ENCODE data around the gene RPL18. TPM values are rescaled to one million over a fixed set of nuclear protein-coding genes. Genes with fewer than 3 reads are reported as not detected.

The RPL18 gene
- total and polyA plus RNA-seq, 9 of the 15 experiments (the other 6 are each of a cell fraction or from before 2014, with no cell fraction given) = 312 to 2,635 (median 1,653) TPM

GRCh38 chr19:48637948-48638830, 19.2 kb upstream of the RPL18 start (continued):
- TF ChIP-seq ETV1 (tag; conservative IDR thresholded peaks at IDR 0.05; ENCODE audit: low read depth) (peak; percentile 33; the same call in 1 of the 2 replicates), CBFA2T3 (IDR thresholded peaks at IDR 0.05) (0 out of 2 replicates have a peak, but pooled peaks have one; percentile 4), DEAF1 (CRISPR knock-in tag; IDR thresholded peaks at IDR 0.05) (no peak), RBM17 (IDR thresholded peaks at IDR 0.05; ENCODE audit: borderline replicate concordance, low read depth, low read length) (no peak), HSF4 (CRISPR knock-in tag; IDR thresholded peaks at IDR 0.05; ENCODE audit: borderline replicate concordance) (no peak), E2F8 (IDR thresholded peaks at IDR 0.05; ENCODE audit: low read depth, partially characterized antibody) (peak; percentile 65), HDAC8 (tag; IDR thresholded peaks at IDR 0.05) (no peak), ZNF41 (CRISPR knock-in tag; conservative IDR thresholded peaks at IDR 0.05) (no peak), CEBPZ (IDR thresholded peaks at IDR 0.05; ENCODE audit: borderline replicate concordance, low read depth, low read length) (no peak), NFXL1 (CRISPR knock-in tag; IDR thresholded peaks at IDR 0.05) (no peak), IRF1 (CRISPR knock-in tag; IDR thresholded peaks at IDR 0.05; ENCODE audit: borderline replicate concordance) (no peak), ZBTB12 (CRISPR knock-in tag; IDR thresholded peaks at IDR 0.05) (no peak)

Measured in K562 (cell line).